Hypothalamus (tissue), 51 donors: Measurements from ENCODE around the gene PLA2G2A.
"Not testable (repeated sequence)": the region's sequence is repeated elsewhere in the genome, so short reads cannot be mapped to it uniquely, and the experiment has no call there.

Experiments used
- DNase-seq, 51 donors: peaks; one replicate each; lab custom pipeline; 2025; lab: John Stamatoyannopoulos, UW

The PLA2G2A gene

DNA sequence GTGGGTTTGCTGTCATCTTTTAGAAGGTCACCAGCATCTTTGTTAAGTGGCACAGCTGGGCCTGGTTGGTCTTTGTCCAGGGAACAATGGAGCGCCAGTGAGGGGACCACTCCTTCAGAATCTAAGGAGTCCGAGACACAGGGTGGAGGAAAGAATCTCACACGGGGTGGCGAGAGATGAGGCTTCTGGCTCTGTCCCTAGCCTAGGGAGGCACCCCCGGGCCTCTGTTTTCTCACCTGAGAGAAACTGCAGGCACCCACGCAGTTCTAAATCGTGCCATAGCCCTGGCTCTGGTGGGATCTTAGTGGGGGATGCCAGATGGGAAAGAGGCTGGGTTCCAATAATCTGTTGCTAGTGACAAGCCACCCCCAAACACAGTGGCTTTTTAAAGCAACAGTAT lies 45.1 kb downstream of the PLA2G2A start:
- no peak for DNase-seq

- no peak for DNase-seq
These were observed 46.6 kb downstream of the PLA2G2A start for GRCh38 chr1:19932866-19933265.

- DNase-seq, result not testable (repeated sequence)
These were observed 52.3 kb downstream of the PLA2G2A start for GRCh38 chr1:19927130-19927421.

GRCh38 chr1:19926296-19927129 lies 52.9 kb downstream of the PLA2G2A start:
- no peak for DNase-seq
